OCI-LY3 (cell line): ENCODE data around the gene UBN1.

Experiments
- CTCF ChIP-seq: fragments of 200-600, 300-600 bp; sonication (generic); IDR thresholded peaks from 2 replicates; pipeline ENCODE4 v1.5.1; 2014; ENCODE audit warnings: antibody characterized with exemption, low read length, low read depth
- EZH2phosphoT487 ChIP-seq: fragments of 200-600 bp; shearing (Covaris generic); IDR thresholded peaks from 2 replicates; pipeline ENCODE4 v1.6.1; 2018; ENCODE audit warnings: antibody characterized with exemption, mixed run types, low read depth

- TF ChIP-seq CTCF (no peak), EZH2phosphoT487 (no peak)
Observed at GRCh38 chr16:4811773-4812172, 35.5 kb upstream of the UBN1 start.
